Measurements from ENCODE around the gene STK38.

GRCh38 chr6:36577301-36577700 is 30.0 kb upstream of the STK38 start:
- TF ChIP-seq ZSCAN25 (CRISPR knock-in tag; IDR thresholded peaks at IDR 0.05) (no peak), CTCF (CRISPR knock-in tag; IDR thresholded peaks at IDR 0.05) (no peak)
